ENCODE results near the gene SLC30A3. TPM values are rescaled to one million over a fixed set of nuclear protein-coding genes. Genes with fewer than 3 reads are reported as not detected.

Gene SLC30A3
- total and polyA plus RNA-seq, 2 of the 4 experiments (the other 2 are of a cell fraction): 0.15 TPM; not detected in 1

GRCh38 chr2:27249891-27250651 lies 12.8 kb downstream of the SLC30A3 start:
- H3K14ac ChIP-seq (replicated peaks; ENCODE audit: low read depth, low read length): no peak overlapping the region
- H2BK5ac ChIP-seq (ENCODE audit: low read depth, low read length, poor library complexity, severe bottlenecking): no peak overlapping the region
- peak; percentile 31 for DNase-seq
- ChIA-PET CTCF (interaction anchor here (0.6 kb wide), 1 partner anchor 75 kb away, joined by 3 read pairs; no protein-coding TSS in a partner anchor), POLR2A (ENCODE audit: unreplicated experiment) (no interaction called here)
- no peak overlapping the region for H3K9ac ChIP-seq (ENCODE audit: low read depth, low read length)
- no peak overlapping the region for H3K4me3 ChIP-seq (ENCODE audit: insufficient read depth, low read depth, low read length)
- no peak overlapping the region for H2BK120ac ChIP-seq (ENCODE audit: low read depth, low read length)
- H3K4me1 ChIP-seq (ENCODE audit: control insufficient read depth, insufficient read depth, low read length): peaks cover under 1% of the 10 kb centered on the region
- peak; percentile 78 for TF ChIP-seq CTCF (conservative IDR thresholded peaks at IDR 0.05; ENCODE audit: low read depth, low read length)
- peak; percentile 81 for TF ChIP-seq RAD21 (IDR thresholded peaks at IDR 0.05; ENCODE audit: low read length)
- no peak for TF ChIP-seq ELK1 (IDR thresholded peaks at IDR 0.05; ENCODE audit: borderline replicate concordance, low read depth, low read length)
- peak; percentile 72 for TF ChIP-seq SMC3 (IDR thresholded peaks at IDR 0.05; ENCODE audit: low read depth, low read length)
- peaks cover 2% of the 10 kb centered on the region; the same call in 1 of the 2 replicates for H3K36me3 ChIP-seq (ENCODE audit: control insufficient read depth, insufficient read depth, low read length)
- H4K5ac ChIP-seq (ENCODE audit: low read depth, low read length): no peak overlapping the region
- H3K4me2 ChIP-seq (ENCODE audit: low read depth, low read length): no peak overlapping the region
- H3K23ac ChIP-seq (ENCODE audit: low read depth, low read length): no peak overlapping the region
- intact Hi-C loops (cut with micrococcal nuclease): loop anchor here (1.0 kb wide), 1 partner anchor 53 kb away; no protein-coding TSS in a partner anchor
- H3K27me3 ChIP-seq (ENCODE audit: control insufficient read depth, insufficient read depth, low read length): peaks cover 11% of the 10 kb centered on the region
- H4K20me1 ChIP-seq (ENCODE audit: insufficient read depth, low read length): no peaks in the 10 kb centered on the region
- H4K8ac ChIP-seq (ENCODE audit: low read depth in 2 of 2, low read length in 2 of 2): no peak overlapping the region; a peak in 1 of 4 replicates
- BruUV-seq (replicated peaks): no TSS peak
- H2AK5ac ChIP-seq (ENCODE audit: low read depth, low read length): no peak overlapping the region
- H3K18ac ChIP-seq (ENCODE audit: low read depth, low read length): no peak overlapping the region
- dilution Hi-C loops (cut with HindIII; ENCODE audit: low sequenced_read_pairs, unreplicated experiment): no loop called here
- no peaks in the 10 kb centered on the region for H3K79me1 ChIP-seq (ENCODE audit: low read depth in 1 of 2, low read length in 2 of 2)
- H2AFZ ChIP-seq (replicated peaks; ENCODE audit: low read length, poor library complexity): peak overlapping the region; percentile 76
- no peaks in the 10 kb centered on the region for H3K9me3 ChIP-seq (ENCODE audit: control insufficient read depth, insufficient read depth, low read length)
- WGBS, 2 experiments (ENCODE audit: extremely low coverage in 2 of 2, insufficient read length in 1 of 2): 34% methylated on average over 11 of the region's 22 CpGs; no CpG with 5 or more reads in 1 of the 2 experiments
- H4K91ac ChIP-seq (ENCODE audit: insufficient read depth, low read depth, low read length): no peak overlapping the region
- H3K9me1 ChIP-seq (ENCODE audit: insufficient read depth, low read length): 0 out of 2 replicates have a peak, but pooled peaks cover 2% of the 10 kb centered on the region
- in situ Hi-C loops (cut with MboI; ENCODE audit: low sequenced_read_pairs): no loop called here
- H2AK9ac ChIP-seq (replicated peaks; ENCODE audit: low read depth, low read length, poor library complexity): peak overlapping the region; percentile 15
- no peak overlapping the region for H3K56ac ChIP-seq (ENCODE audit: extremely low read depth, insufficient read depth, low read length)
- no peak overlapping the region for H2BK15ac ChIP-seq (ENCODE audit: low read depth, low read length)
- ATAC-seq (ENCODE audit: low read depth): peak; percentile 81
- no peak overlapping the region for H3K4ac ChIP-seq (ENCODE audit: low read depth, low read length)
- H3K27ac ChIP-seq (ENCODE audit: insufficient read depth, low read length): no peak overlapping the region
- H2BK20ac ChIP-seq (ENCODE audit: low read depth, low read length): no peak overlapping the region; the same call in 1 of the 2 replicates

All from IMR-90 (cell line).